ENCODE results near the gene BMERB1.
"Not testable (repeated sequence)": the region's sequence is repeated elsewhere in the genome, so short reads cannot be mapped to it uniquely, and the experiment has no call there.

The BMERB1 gene

GRCh38 chr16:15464401-15465186, 30.2 kb downstream of the BMERB1 start:
- DNase-seq: no peak

- no peak for DNase-seq
Measured at GRCh38 chr16:15466131-15466530, 31.7 kb downstream of the BMERB1 start.

- no peak for DNase-seq
Measured at GRCh38 chr16:15466886-15467781, 32.7 kb downstream of the BMERB1 start.

- DNase-seq: not testable (repeated sequence)
Measured at GRCh38 chr16:15476971-15477370, 42.6 kb downstream of the BMERB1 start.

- DNase-seq: no peak
Measured at GRCh38 chr16:15477802-15478201, 43.4 kb downstream of the BMERB1 start.

GRCh38 chr16:15482068-15482747, 47.8 kb downstream of the BMERB1 start:
- DNase-seq: no peak

- DNase-seq: no peak
Measured at GRCh38 chr16:15482748-15483298, 48.4 kb downstream of the BMERB1 start.

GRCh38 chr16:15483857-15484256, 49.5 kb downstream of the BMERB1 start:
- DNase-seq: no peak

GRCh38 chr16:15484662-15485061, 50.3 kb downstream of the BMERB1 start:
- DNase-seq: no peak

GRCh38 chr16:15485175-15485574, 50.8 kb downstream of the BMERB1 start:
- DNase-seq: no peak

GRCh38 chr16:15486661-15487060, 52.3 kb downstream of the BMERB1 start:
- DNase-seq: no peak

- DNase-seq: no peak
Measured at GRCh38 chr16:15487336-15488284, 53.2 kb downstream of the BMERB1 start.

GRCh38 chr16:15489016-15489415, 54.6 kb downstream of the BMERB1 start:
- no peak for DNase-seq

GRCh38 chr16:15490123-15490711, 55.8 kb downstream of the BMERB1 start:
- DNase-seq: no peak

GRCh38 chr16:15491411-15491810, 57.0 kb downstream of the BMERB1 start:
- no peak for DNase-seq

GRCh38 chr16:15492091-15492740, 57.8 kb downstream of the BMERB1 start:
- DNase-seq: no peak

- no peak for DNase-seq
Measured at GRCh38 chr16:15493466-15494180, 59.2 kb downstream of the BMERB1 start.

GRCh38 chr16:15494236-15494635, 59.8 kb downstream of the BMERB1 start:
- DNase-seq: no peak

GRCh38 chr16:15495898-15496297, 61.5 kb downstream of the BMERB1 start:
- DNase-seq: no peak

Measured in DMS153 (cell line).